ENCODE measurements around the gene SPATA31E1.

GRCh38 chr9:87844506-87844905 lies 38.2 kb upstream of the SPATA31E1 start:
- no peak for TF ChIP-seq CTCF (IDR thresholded peaks at IDR 0.05)
- no peak for TF ChIP-seq POLR2A (IDR thresholded peaks at IDR 0.05)

Data from adrenal gland (tissue), 5 donors.